HG03095 (cell line): ENCODE measurements around the gene RAB29.
"Not testable (repeated sequence)": the region's sequence is repeated elsewhere in the genome, so short reads cannot be mapped to it uniquely, and the experiment has no call there.

ENCODE experiments used
- ATAC-seq: cut with Tn5 transposase; IDR thresholded peaks from one replicate; pipeline ENCODE4 v1.9.1; 2021; ENCODE audit warnings: moderate library complexity; ENCODE audit not compliant: unreplicated experiment

The RAB29 gene

DNA sequence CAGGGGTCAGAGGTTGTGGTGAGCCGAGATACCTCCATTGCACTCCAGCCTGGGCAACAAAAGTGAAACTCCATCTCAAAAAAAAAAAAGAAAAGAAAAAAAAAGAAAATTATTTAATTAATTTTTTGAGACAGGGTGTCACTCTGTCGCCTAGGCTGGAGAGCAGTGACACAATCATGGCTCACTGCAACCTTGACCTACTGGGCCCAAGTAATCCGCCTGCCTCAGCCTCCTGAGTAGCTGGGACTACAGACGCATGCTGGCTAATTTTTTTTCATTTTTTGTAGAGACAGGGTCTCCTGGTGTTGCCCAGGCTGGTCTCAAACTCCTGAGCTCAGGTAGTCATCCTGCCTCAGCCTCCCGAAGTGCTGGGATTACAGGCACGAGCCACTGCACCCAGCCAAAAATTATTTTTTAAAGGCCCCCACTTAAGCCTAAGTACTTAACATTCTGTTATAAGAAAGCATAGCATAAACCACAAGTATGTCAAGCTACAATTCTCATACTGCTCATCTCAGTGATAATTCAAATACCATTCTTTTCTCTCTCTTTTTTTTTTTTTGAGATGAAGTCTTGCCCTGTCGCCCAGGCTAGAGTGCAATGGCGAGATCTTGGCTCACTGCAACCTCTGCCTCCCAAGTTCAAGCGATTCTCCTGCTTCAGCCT is 45.2 kb downstream of the RAB29 start:
- no peak for ATAC-seq

DNA sequence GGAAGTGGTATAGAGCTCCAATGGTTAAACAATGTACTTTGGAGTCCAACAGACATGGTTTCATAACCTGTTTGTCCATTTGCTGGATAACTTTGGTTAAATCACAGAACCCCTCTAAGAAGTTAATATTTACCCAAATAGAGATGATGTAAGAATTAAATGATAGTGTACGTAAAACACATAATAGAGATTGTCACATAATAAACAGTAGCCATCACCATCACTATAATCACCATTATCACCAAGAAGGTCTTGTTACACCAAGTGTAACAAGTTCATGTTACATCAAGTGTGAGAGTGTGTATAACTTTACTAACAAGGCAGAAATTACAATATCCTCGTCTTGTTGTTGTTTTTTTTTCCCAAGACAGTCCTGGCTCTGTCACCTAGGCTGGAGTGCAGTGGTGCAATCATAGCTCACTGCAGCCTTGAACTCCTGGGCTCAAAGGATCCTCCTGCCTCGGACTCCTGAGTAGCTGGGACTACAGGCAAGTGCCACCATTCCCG is 48.6 kb downstream of the RAB29 start:
- no peak for ATAC-seq

DNA sequence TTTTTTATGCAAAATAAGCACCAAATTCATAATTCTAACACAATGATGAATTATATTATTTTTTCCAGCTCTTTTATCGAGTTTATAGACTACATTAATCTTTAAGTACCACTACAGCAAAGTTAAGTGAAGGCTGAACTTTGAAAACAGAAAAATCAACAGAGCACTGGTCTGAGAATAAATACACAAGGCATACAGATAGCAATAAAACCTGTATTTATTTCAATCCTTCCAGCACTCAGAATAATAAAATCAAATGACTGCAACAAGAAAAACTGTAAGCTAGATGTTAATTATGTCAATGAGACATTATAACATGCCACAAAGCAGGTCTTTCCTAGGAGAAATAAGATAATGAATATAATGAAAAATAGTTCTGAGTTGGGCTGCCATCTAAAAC is 49.8 kb downstream of the RAB29 start:
- no peak for ATAC-seq

DNA sequence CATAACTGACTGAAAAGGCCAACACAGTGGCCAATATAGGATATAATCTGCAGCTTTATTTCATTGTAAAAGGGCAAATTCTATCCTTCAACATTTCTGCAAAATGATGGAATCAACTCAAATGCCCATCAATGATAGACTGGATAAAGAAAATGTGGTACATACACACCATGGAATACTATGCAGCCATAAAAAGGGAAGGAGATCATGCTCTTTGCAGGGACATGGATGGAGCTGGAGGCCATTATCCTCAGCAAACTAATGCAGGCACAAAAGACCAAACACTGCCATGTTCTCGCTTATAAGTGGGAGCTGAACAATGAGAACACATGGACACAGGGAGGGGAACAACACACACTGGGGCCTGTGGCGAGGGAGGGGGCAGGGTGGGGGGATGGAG is 54.5 kb downstream of the RAB29 start:
- ATAC-seq = not testable (repeated sequence)

DNA sequence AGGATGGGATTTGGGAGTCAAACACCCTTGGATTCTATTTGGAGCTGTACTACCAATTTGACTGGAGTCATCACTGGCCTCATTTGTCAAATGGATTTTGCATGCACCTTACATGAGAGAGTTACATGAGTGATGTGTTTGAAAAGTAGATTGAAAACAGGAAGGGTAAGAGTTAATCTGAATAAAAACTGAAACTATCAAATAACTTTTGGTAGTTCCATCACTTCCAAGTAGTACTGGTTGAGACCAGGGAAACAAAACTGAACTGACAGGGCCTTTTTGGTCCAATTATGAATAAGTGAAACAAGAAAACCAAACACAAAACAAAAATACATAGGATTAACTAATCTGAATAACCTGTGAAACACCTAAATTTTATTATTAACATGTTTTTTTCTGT is 55.5 kb downstream of the RAB29 start:
- no peak for ATAC-seq

DNA sequence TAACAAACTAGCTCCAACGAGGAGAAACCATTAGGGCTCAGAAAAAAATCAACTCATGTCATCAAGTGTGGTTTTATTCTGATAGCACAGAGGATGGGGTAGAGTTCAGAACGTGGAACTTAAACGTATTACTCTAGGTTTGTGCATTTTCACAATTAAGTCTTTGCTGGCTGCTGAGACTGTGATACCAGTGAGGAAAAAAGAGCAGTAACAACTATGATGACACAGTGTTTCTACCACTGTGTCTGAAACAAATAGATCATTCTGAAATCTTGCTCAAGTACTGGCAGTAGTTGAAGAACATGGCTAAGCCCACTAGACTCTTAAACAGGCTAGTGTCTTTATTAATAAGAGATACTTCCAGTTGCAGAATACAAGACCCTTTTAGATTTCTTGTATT is 56.3 kb downstream of the RAB29 start:
- no peak for ATAC-seq
